ENCODE data around the gene RTL3.

Gene RTL3

GRCh38 chrX:78693012-78693411 lies 33.9 kb upstream of the RTL3 start:
- H3K18ac ChIP-seq (ENCODE audit: low read length) = no peak overlapping the region

GRCh38 chrX:78687586-78687985 lies 28.5 kb upstream of the RTL3 start:
- Histone ChIP-seq H2BK120ac (ENCODE audit: low read depth, low read length) (no peak overlapping the region), H3K4me3 (ENCODE audit: low read length) (no peak overlapping the region), H3K4me1 (ENCODE audit: control insufficient read depth, low read depth, low read length) (no peaks in the 10 kb centered on the region), H3K18ac (ENCODE audit: low read length) (no peak overlapping the region), H2AK5ac (ENCODE audit: low read length) (no peak overlapping the region), H3K9ac (ENCODE audit: low read length) (no peak overlapping the region), H3K27ac (ENCODE audit: low read depth, low read length) (no peak overlapping the region), H2BK15ac (replicated peaks; ENCODE audit: low read depth) (no peak overlapping the region), H3K4ac (ENCODE audit: low read depth, low read length) (no peak overlapping the region), H3K79me1 (ENCODE audit: low read length) (no peaks in the 10 kb centered on the region), H3K4me2 (ENCODE audit: low read length) (no peak overlapping the region), H2BK5ac (ENCODE audit: low read length) (no peak overlapping the region), H3K23ac (ENCODE audit: low read length) (no peak overlapping the region), H3K27me3 (ENCODE audit: insufficient read depth, low read length, poor library complexity) (no peaks in the 10 kb centered on the region), H3K36me3 (ENCODE audit: control insufficient read depth, insufficient read depth, low read length) (no peaks in the 10 kb centered on the region), H4K5ac (ENCODE audit: low read length) (no peak overlapping the region), H3K56ac (ENCODE audit: low read length) (no peak overlapping the region), H4K8ac (ENCODE audit: low read depth, low read length) (no peak overlapping the region), H3K79me2 (ENCODE audit: control insufficient read depth, insufficient read depth, low read length) (no peaks in the 10 kb centered on the region)
- peak; percentile 2 for DNase-seq
- WGBS (ENCODE audit: extremely low coverage, insufficient coverage, low lambda C conversion rate) = no CpG with 5 or more reads among the region's 2 CpGs

More at GRCh38 chrX:78693012-78693411, 33.9 kb upstream of the RTL3 start:
- Histone ChIP-seq H2BK15ac (replicated peaks; ENCODE audit: low read depth) (no peak overlapping the region), H3K4me2 (ENCODE audit: low read length) (no peak overlapping the region), H2BK5ac (ENCODE audit: low read length) (no peak overlapping the region), H3K27ac (ENCODE audit: low read depth, low read length) (no peak overlapping the region), H2AK5ac (ENCODE audit: low read length) (no peak overlapping the region), H3K23ac (ENCODE audit: low read length) (no peak overlapping the region), H3K27me3 (ENCODE audit: insufficient read depth, low read length, poor library complexity) (no peaks in the 10 kb centered on the region), H4K8ac (ENCODE audit: low read depth, low read length) (no peak overlapping the region), H3K79me1 (ENCODE audit: low read length) (no peaks in the 10 kb centered on the region), H3K9ac (ENCODE audit: low read length) (no peak overlapping the region), H3K79me2 (ENCODE audit: control insufficient read depth, insufficient read depth, low read length) (no peaks in the 10 kb centered on the region), H3K36me3 (ENCODE audit: control insufficient read depth, insufficient read depth, low read length) (no peaks in the 10 kb centered on the region), H4K5ac (ENCODE audit: low read length) (no peak overlapping the region), H3K4ac (ENCODE audit: low read depth, low read length) (no peak overlapping the region), H3K4me1 (ENCODE audit: control insufficient read depth, low read depth, low read length) (no peaks in the 10 kb centered on the region), H3K4me3 (ENCODE audit: low read length) (no peak overlapping the region), H3K56ac (ENCODE audit: low read length) (no peak overlapping the region), H2BK120ac (ENCODE audit: low read depth, low read length) (no peak overlapping the region)
- no peak for DNase-seq
- no CpG with 5 or more reads among the region's 3 CpGs for WGBS (ENCODE audit: extremely low coverage, insufficient coverage, low lambda C conversion rate)

- no peak overlapping the region for H3K18ac ChIP-seq (ENCODE audit: low read length)
- no peaks in the 10 kb centered on the region for H3K4me1 ChIP-seq (ENCODE audit: control insufficient read depth, low read depth, low read length)
- no peak overlapping the region for H3K56ac ChIP-seq (ENCODE audit: low read length)
- H3K79me1 ChIP-seq (ENCODE audit: low read length) = no peaks in the 10 kb centered on the region
- no peak overlapping the region for H3K23ac ChIP-seq (ENCODE audit: low read length)
- no peak overlapping the region for H3K4me3 ChIP-seq (ENCODE audit: low read length)
- H2BK15ac ChIP-seq (replicated peaks; ENCODE audit: low read depth) = no peak overlapping the region
- no peak overlapping the region for H3K4me2 ChIP-seq (ENCODE audit: low read length)
- H2BK120ac ChIP-seq (ENCODE audit: low read depth, low read length) = no peak overlapping the region
- no peak overlapping the region for H2BK5ac ChIP-seq (ENCODE audit: low read length)
- no peak overlapping the region for H4K8ac ChIP-seq (ENCODE audit: low read depth, low read length)
- H3K4ac ChIP-seq (ENCODE audit: low read depth, low read length) = no peak overlapping the region
- H4K5ac ChIP-seq (ENCODE audit: low read length) = no peak overlapping the region
- H3K36me3 ChIP-seq (ENCODE audit: control insufficient read depth, insufficient read depth, low read length) = no peaks in the 10 kb centered on the region
- H3K27ac ChIP-seq (ENCODE audit: low read depth, low read length) = no peak overlapping the region
- no peak overlapping the region for H3K9ac ChIP-seq (ENCODE audit: low read length)
- no peaks in the 10 kb centered on the region for H3K27me3 ChIP-seq (ENCODE audit: insufficient read depth, low read length, poor library complexity)
- H2AK5ac ChIP-seq (ENCODE audit: low read length) = no peak overlapping the region
- DNase-seq = no peak
- H3K79me2 ChIP-seq (ENCODE audit: control insufficient read depth, insufficient read depth, low read length) = no peaks in the 10 kb centered on the region
Measured at GRCh38 chrX:78673246-78673645, 14.1 kb upstream of the RTL3 start.

- Histone ChIP-seq H3K4ac (ENCODE audit: low read depth, low read length) (no peak overlapping the region), H3K79me2 (ENCODE audit: control insufficient read depth, insufficient read depth, low read length) (no peaks in the 10 kb centered on the region), H4K5ac (ENCODE audit: low read length) (no peak overlapping the region), H2AK5ac (ENCODE audit: low read length) (no peak overlapping the region), H3K18ac (ENCODE audit: low read length) (no peak overlapping the region), H3K56ac (ENCODE audit: low read length) (no peak overlapping the region), H3K79me1 (ENCODE audit: low read length) (no peaks in the 10 kb centered on the region), H3K23ac (ENCODE audit: low read length) (no peak overlapping the region), H3K4me3 (ENCODE audit: low read length) (no peak overlapping the region), H2BK5ac (ENCODE audit: low read length) (no peak overlapping the region), H3K4me2 (ENCODE audit: low read length) (no peak overlapping the region), H3K9ac (ENCODE audit: low read length) (no peak overlapping the region), H3K27me3 (ENCODE audit: insufficient read depth, low read length, poor library complexity) (no peaks in the 10 kb centered on the region), H2BK120ac (ENCODE audit: low read depth, low read length) (peak overlapping the region; percentile 73), H3K27ac (ENCODE audit: low read depth, low read length) (no peak overlapping the region), H3K4me1 (ENCODE audit: control insufficient read depth, low read depth, low read length) (no peaks in the 10 kb centered on the region), H2BK15ac (replicated peaks; ENCODE audit: low read depth) (no peak overlapping the region), H3K36me3 (ENCODE audit: control insufficient read depth, insufficient read depth, low read length) (no peaks in the 10 kb centered on the region), H4K8ac (ENCODE audit: low read depth, low read length) (no peak overlapping the region)
- no peak for DNase-seq
Measured at GRCh38 chrX:78665342-78665741, 6.2 kb upstream of the RTL3 start.

- H4K5ac ChIP-seq (ENCODE audit: low read length) = no peak overlapping the region
Measured at GRCh38 chrX:78661836-78662235, 2.7 kb upstream of the RTL3 start.

GRCh38 chrX:78659955-78660354 lies 827 bp upstream of the RTL3 start:
- Histone ChIP-seq H3K79me2 (ENCODE audit: control insufficient read depth, insufficient read depth, low read length) (no peaks in the 10 kb centered on the region), H3K56ac (ENCODE audit: low read length) (no peak overlapping the region), H3K4me2 (ENCODE audit: low read length) (no peak overlapping the region), H3K27me3 (ENCODE audit: insufficient read depth, low read length, poor library complexity) (no peaks in the 10 kb centered on the region), H4K5ac (ENCODE audit: low read length) (no peak overlapping the region), H3K18ac (ENCODE audit: low read length) (no peak overlapping the region), H3K79me1 (ENCODE audit: low read length) (no peaks in the 10 kb centered on the region), H4K8ac (ENCODE audit: low read depth, low read length) (no peak overlapping the region), H3K36me3 (ENCODE audit: control insufficient read depth, insufficient read depth, low read length) (no peaks in the 10 kb centered on the region), H2BK15ac (replicated peaks; ENCODE audit: low read depth) (no peak overlapping the region), H3K4me1 (ENCODE audit: control insufficient read depth, low read depth, low read length) (no peaks in the 10 kb centered on the region), H2BK120ac (ENCODE audit: low read depth, low read length) (no peak overlapping the region), H3K27ac (ENCODE audit: low read depth, low read length) (no peak overlapping the region), H3K4me3 (ENCODE audit: low read length) (no peak overlapping the region), H2BK5ac (ENCODE audit: low read length) (no peak overlapping the region), H3K4ac (ENCODE audit: low read depth, low read length) (no peak overlapping the region), H3K9ac (ENCODE audit: low read length) (no peak overlapping the region), H3K23ac (ENCODE audit: low read length) (no peak overlapping the region), H2AK5ac (ENCODE audit: low read length) (no peak overlapping the region)
- DNase-seq = no peak
- no CpG with 5 or more reads among the region's 2 CpGs for WGBS (ENCODE audit: extremely low coverage, insufficient coverage, low lambda C conversion rate)

More at GRCh38 chrX:78661836-78662235, 2.7 kb upstream of the RTL3 start:
- Histone ChIP-seq H2BK5ac (ENCODE audit: low read length) (no peak overlapping the region), H3K27ac (ENCODE audit: low read depth, low read length) (no peak overlapping the region), H2BK120ac (ENCODE audit: low read depth, low read length) (no peak overlapping the region), H3K4me2 (ENCODE audit: low read length) (no peak overlapping the region), H3K18ac (ENCODE audit: low read length) (no peak overlapping the region), H3K36me3 (ENCODE audit: control insufficient read depth, insufficient read depth, low read length) (no peaks in the 10 kb centered on the region), H3K23ac (ENCODE audit: low read length) (no peak overlapping the region), H3K56ac (ENCODE audit: low read length) (no peak overlapping the region), H2BK15ac (replicated peaks; ENCODE audit: low read depth) (no peak overlapping the region), H3K4ac (ENCODE audit: low read depth, low read length) (no peak overlapping the region), H3K4me1 (ENCODE audit: control insufficient read depth, low read depth, low read length) (no peaks in the 10 kb centered on the region), H4K8ac (ENCODE audit: low read depth, low read length) (no peak overlapping the region), H3K9ac (ENCODE audit: low read length) (no peak overlapping the region), H3K79me2 (ENCODE audit: control insufficient read depth, insufficient read depth, low read length) (no peaks in the 10 kb centered on the region), H3K4me3 (ENCODE audit: low read length) (no peak overlapping the region), H2AK5ac (ENCODE audit: low read length) (no peak overlapping the region), H3K79me1 (ENCODE audit: low read length) (no peaks in the 10 kb centered on the region), H3K27me3 (ENCODE audit: insufficient read depth, low read length, poor library complexity) (no peaks in the 10 kb centered on the region)
- no peak for DNase-seq
- no CpG with 5 or more reads among the region's 3 CpGs for WGBS (ENCODE audit: extremely low coverage, insufficient coverage, low lambda C conversion rate)

Measured in mesendoderm (in vitro differentiated cells).